Measurements from ENCODE around the gene GOLGA6C.
"Not testable (repeated sequence)": the region's sequence is repeated elsewhere in the genome, so short reads cannot be mapped to it uniquely, and the experiment has no call there.

Gene GOLGA6C

GRCh38 chr15:75249726-75250125 is 8.4 kb upstream of the GOLGA6C start:
- Histone ChIP-seq H4K8ac (ENCODE audit: low read depth, low read length) (no peak overlapping the region), H3K4me2 (ENCODE audit: insufficient read depth, low read length, poor library complexity, severe bottlenecking) (no peak overlapping the region), H2AK5ac (ENCODE audit: low read depth, low read length) (no peak overlapping the region), H3K36me3 (replicated peaks in 1 of 2; ENCODE audit: control insufficient read depth in 2 of 2, insufficient read depth in 2 of 2, low read length in 2 of 2) (no peaks in the 10 kb centered on the region), H3K9ac (ENCODE audit: low read depth, low read length, poor library complexity) (no peak overlapping the region), H3K9me3 (replicated peaks in 1 of 2; ENCODE audit: control insufficient read depth in 2 of 2, insufficient read depth in 1 of 2, low read depth in 1 of 2, low read length in 2 of 2) (no peaks in the 10 kb centered on the region), H3K23ac (ENCODE audit: low read depth, low read length, poor library complexity) (no peak overlapping the region), H4K91ac (ENCODE audit: low read depth, low read length, poor library complexity) (no peak overlapping the region), H3K14ac (ENCODE audit: low read length) (no peak overlapping the region), H3K27ac (replicated peaks; ENCODE audit: low read length) (no peak overlapping the region), H3K4me3 (ENCODE audit: low read length in 2 of 2) (no peak overlapping the region), H2BK120ac (ENCODE audit: low read depth, low read length) (no peak overlapping the region), H2AFZ (ENCODE audit: low read length) (no peak overlapping the region), H2BK15ac (ENCODE audit: low read length) (no peak overlapping the region), H3K4me1 (ENCODE audit: control insufficient read depth in 2 of 2, insufficient read depth in 1 of 2, low read depth in 1 of 2, low read length in 2 of 2) (peaks cover 0 to 2% of the 10 kb centered on the region in 2 donors), H3K27me3 (ENCODE audit: control insufficient read depth in 3 of 3, insufficient read depth in 3 of 3, low read depth in 1 of 3, low read length in 3 of 3) (peaks cover 0 to 44% (median 0%) of the 10 kb centered on the region in 3 experiments), H2BK5ac (ENCODE audit: low read length) (no peak overlapping the region), H3K4ac (ENCODE audit: low read length) (no peak overlapping the region), H2BK12ac (ENCODE audit: low read length) (no peak overlapping the region), H3K18ac (ENCODE audit: low read length) (no peak overlapping the region), H3K79me1 (ENCODE audit: low read depth, low read length) (no peaks in the 10 kb centered on the region)
- no CpG with 5 or more reads among the region's 4 CpGs for WGBS, 2 donors (ENCODE audit: extremely low coverage in 2 of 2, insufficient read length in 2 of 2, insufficient replicate concordance in 1 of 2)
- DNase-seq (ENCODE audit: low spot score), result no peak

- H3K23ac ChIP-seq (ENCODE audit: low read depth, low read length, poor library complexity); H3K4me2 ChIP-seq (ENCODE audit: insufficient read depth, low read length, poor library complexity, severe bottlenecking); H2BK120ac ChIP-seq (ENCODE audit: low read depth, low read length); H3K9ac ChIP-seq (ENCODE audit: low read depth, low read length, poor library complexity); H2AFZ ChIP-seq (ENCODE audit: low read length); DNase-seq (ENCODE audit: low spot score); H3K79me1 ChIP-seq (ENCODE audit: low read depth, low read length); H3K18ac ChIP-seq (ENCODE audit: low read length); H2BK5ac ChIP-seq (ENCODE audit: low read length); H2BK15ac ChIP-seq (ENCODE audit: low read length); H2BK12ac ChIP-seq (ENCODE audit: low read length); H4K91ac ChIP-seq (ENCODE audit: low read depth, low read length, poor library complexity); H3K14ac ChIP-seq (ENCODE audit: low read length); H3K4ac ChIP-seq (ENCODE audit: low read length); H2AK5ac ChIP-seq (ENCODE audit: low read depth, low read length); H3K27ac ChIP-seq (replicated peaks; ENCODE audit: low read length); H3K9me3 ChIP-seq (replicated peaks in 1 of 2; ENCODE audit: control insufficient read depth in 2 of 2, insufficient read depth in 1 of 2, low read depth in 1 of 2, low read length in 2 of 2); H3K4me3 ChIP-seq (ENCODE audit: low read length in 2 of 2); H3K4me1 ChIP-seq (ENCODE audit: control insufficient read depth in 2 of 2, insufficient read depth in 1 of 2, low read depth in 1 of 2, low read length in 2 of 2); H4K8ac ChIP-seq (ENCODE audit: low read depth, low read length); H3K36me3 ChIP-seq (replicated peaks in 1 of 2; ENCODE audit: control insufficient read depth in 2 of 2, insufficient read depth in 2 of 2, low read length in 2 of 2): not testable (repeated sequence)
- no CpG with 5 or more reads among the region's 4 CpGs for WGBS, 2 donors (ENCODE audit: extremely low coverage in 2 of 2, insufficient read length in 2 of 2, insufficient replicate concordance in 1 of 2)
- H3K27me3 ChIP-seq (ENCODE audit: control insufficient read depth in 3 of 3, insufficient read depth in 3 of 3, low read depth in 1 of 3, low read length in 3 of 3), result peaks cover 0 to 44% (median 0%) of the 10 kb centered on the region in 3 experiments
These were observed 6.8 kb upstream of the GOLGA6C start for GRCh38 chr15:75251343-75251742.

DNA sequence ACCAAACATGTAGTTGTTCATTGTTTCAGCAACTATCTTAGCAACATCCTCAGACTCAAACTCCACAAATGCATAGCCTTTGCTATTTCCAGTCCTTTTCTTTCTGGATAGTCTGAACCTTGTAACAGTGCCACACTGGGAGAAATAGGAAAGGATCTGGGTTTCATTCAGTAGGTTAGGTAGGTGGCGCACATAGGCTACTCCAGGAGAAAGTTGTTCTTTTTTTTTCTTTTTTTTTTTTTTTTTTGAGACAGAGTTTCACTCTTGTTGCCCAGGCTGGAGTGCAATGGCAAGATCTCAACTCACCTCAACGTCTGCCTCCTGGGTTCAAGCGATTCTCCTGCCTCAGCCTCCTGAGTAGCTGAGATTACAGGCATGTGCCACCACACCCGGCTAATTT is 5.8 kb upstream of the GOLGA6C start:
- not testable (repeated sequence) for H3K14ac ChIP-seq (ENCODE audit: low read length); H3K4me1 ChIP-seq (ENCODE audit: control insufficient read depth in 2 of 2, insufficient read depth in 1 of 2, low read depth in 1 of 2, low read length in 2 of 2); H2AK5ac ChIP-seq (ENCODE audit: low read depth, low read length); H3K27ac ChIP-seq (replicated peaks; ENCODE audit: low read length); H3K9ac ChIP-seq (ENCODE audit: low read depth, low read length, poor library complexity); H2BK15ac ChIP-seq (ENCODE audit: low read length); H2AFZ ChIP-seq (ENCODE audit: low read length); H4K8ac ChIP-seq (ENCODE audit: low read depth, low read length); H3K4ac ChIP-seq (ENCODE audit: low read length); H2BK5ac ChIP-seq (ENCODE audit: low read length); H2BK12ac ChIP-seq (ENCODE audit: low read length); H3K23ac ChIP-seq (ENCODE audit: low read depth, low read length, poor library complexity); H3K36me3 ChIP-seq (replicated peaks in 1 of 2; ENCODE audit: control insufficient read depth in 2 of 2, insufficient read depth in 2 of 2, low read length in 2 of 2); H3K79me1 ChIP-seq (ENCODE audit: low read depth, low read length); H3K4me2 ChIP-seq (ENCODE audit: insufficient read depth, low read length, poor library complexity, severe bottlenecking); H3K4me3 ChIP-seq (ENCODE audit: low read length in 2 of 2); H3K18ac ChIP-seq (ENCODE audit: low read length); H2BK120ac ChIP-seq (ENCODE audit: low read depth, low read length); DNase-seq (ENCODE audit: low spot score); H3K9me3 ChIP-seq (replicated peaks in 1 of 2; ENCODE audit: control insufficient read depth in 2 of 2, insufficient read depth in 1 of 2, low read depth in 1 of 2, low read length in 2 of 2); H4K91ac ChIP-seq (ENCODE audit: low read depth, low read length, poor library complexity)
- no CpG with 5 or more reads among the region's 4 CpGs for WGBS, 2 donors (ENCODE audit: extremely low coverage in 2 of 2, insufficient read length in 2 of 2, insufficient replicate concordance in 1 of 2)
- H3K27me3 ChIP-seq (ENCODE audit: control insufficient read depth in 3 of 3, insufficient read depth in 3 of 3, low read depth in 1 of 3, low read length in 3 of 3), result peaks cover 0 to 41% (median 0%) of the 10 kb centered on the region in 3 experiments

DNA sequence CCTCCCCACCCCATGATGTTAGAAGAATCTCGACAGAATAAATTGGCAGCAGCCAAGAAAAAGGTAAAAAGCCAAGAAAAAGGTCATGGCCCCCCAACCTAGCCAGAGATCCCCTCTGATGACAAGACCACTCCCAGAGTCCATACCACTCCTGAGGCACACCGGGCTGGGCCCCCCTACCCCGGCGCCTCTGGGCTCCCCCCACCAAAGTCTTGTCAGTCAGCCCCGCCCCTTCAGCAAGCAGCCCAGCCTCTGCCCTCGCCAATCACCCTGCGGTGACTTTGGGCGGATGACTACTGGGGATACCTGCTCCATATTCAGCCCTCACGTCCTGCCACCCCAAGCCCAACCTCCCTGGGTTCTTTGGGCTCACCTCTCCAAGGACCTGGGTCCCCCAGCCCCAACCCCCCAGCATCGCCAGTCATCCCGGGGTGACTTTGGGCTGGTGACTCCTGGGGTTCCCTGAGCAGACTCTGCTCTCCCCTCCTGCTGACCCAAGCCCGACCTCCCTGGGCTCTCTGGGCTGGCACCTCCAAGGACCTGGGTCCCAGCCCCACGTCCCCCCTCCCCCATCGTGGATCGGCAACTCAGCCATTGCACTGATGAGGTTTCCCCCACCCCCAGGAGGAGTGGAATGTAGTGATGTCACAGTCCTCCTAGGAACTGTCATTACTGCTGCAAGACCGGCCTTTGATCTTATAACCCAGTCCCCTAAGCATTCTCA is 648 bp downstream of the GOLGA6C start:
- H2BK15ac ChIP-seq (ENCODE audit: low read length); H3K4me3 ChIP-seq (ENCODE audit: low read length in 2 of 2); H3K4ac ChIP-seq (ENCODE audit: low read length); H4K91ac ChIP-seq (ENCODE audit: low read depth, low read length, poor library complexity); H3K79me1 ChIP-seq (ENCODE audit: low read depth, low read length); H3K4me1 ChIP-seq (ENCODE audit: control insufficient read depth in 2 of 2, insufficient read depth in 1 of 2, low read depth in 1 of 2, low read length in 2 of 2); H3K9me3 ChIP-seq (replicated peaks in 1 of 2; ENCODE audit: control insufficient read depth in 2 of 2, insufficient read depth in 1 of 2, low read depth in 1 of 2, low read length in 2 of 2); H3K9ac ChIP-seq (ENCODE audit: low read depth, low read length, poor library complexity); H2BK5ac ChIP-seq (ENCODE audit: low read length); H4K8ac ChIP-seq (ENCODE audit: low read depth, low read length); H3K27me3 ChIP-seq (ENCODE audit: control insufficient read depth in 3 of 3, insufficient read depth in 3 of 3, low read depth in 1 of 3, low read length in 3 of 3); DNase-seq (ENCODE audit: low spot score); H3K36me3 ChIP-seq (replicated peaks in 1 of 2; ENCODE audit: control insufficient read depth in 2 of 2, insufficient read depth in 2 of 2, low read length in 2 of 2); H3K14ac ChIP-seq (ENCODE audit: low read length); H3K27ac ChIP-seq (replicated peaks; ENCODE audit: low read length); H3K4me2 ChIP-seq (ENCODE audit: insufficient read depth, low read length, poor library complexity, severe bottlenecking); H2BK12ac ChIP-seq (ENCODE audit: low read length); H2BK120ac ChIP-seq (ENCODE audit: low read depth, low read length); H3K18ac ChIP-seq (ENCODE audit: low read length); H3K23ac ChIP-seq (ENCODE audit: low read depth, low read length, poor library complexity); H2AFZ ChIP-seq (ENCODE audit: low read length); H2AK5ac ChIP-seq (ENCODE audit: low read depth, low read length): not testable (repeated sequence)
- no CpG with 5 or more reads among the region's 16 CpGs for WGBS, 2 donors (ENCODE audit: extremely low coverage in 2 of 2, insufficient read length in 2 of 2, insufficient replicate concordance in 1 of 2)
